Esophagus squamous epithelium (tissue), 5 donors: ENCODE results near the gene OSBPL5. TPM values are rescaled to one million over a fixed set of nuclear protein-coding genes. Genes with fewer than 3 reads are reported as not detected.

Source experiments
- DNase-seq: peaks from one replicate; lab custom pipeline; 2025; lab: John Stamatoyannopoulos, UW
- H3K27ac ChIP-seq, 4 donors: fragments of 200-600 bp; sonication (generic); one replicate each; pipeline ENCODE4 v1.5.1; 2016 to 2019; ENCODE audit warnings: mild to moderate bottlenecking in 1 of 4
- H3K27me3 ChIP-seq, 4 donors: fragments of 200-600 bp; sonication (generic); 1 replicate in 3 of 4; 2 replicates in 1 of 4; pipeline versions ENCODE4 v1.5.1 to v1.6.0; 2017 to 2021; ENCODE audit warnings: antibody characterized with exemption in 1 of 4
- H3K36me3 ChIP-seq, 3 donors: fragments of 200-600 bp; sonication (generic); one replicate each; pipeline ENCODE4 v1.5.1; 2016 to 2019
- H3K4me1 ChIP-seq, 3 donors: fragments of 200-600 bp; sonication (generic); one replicate each; pipeline ENCODE4 v1.5.1; 2017 to 2019
- H3K4me3 ChIP-seq, 4 donors: fragments of 200-600 bp; sonication (generic); 1 replicate in 3 of 4; 2 replicates in 1 of 4; pipeline ENCODE4 v1.5.1; 2016 to 2019; ENCODE audit warnings: mild to moderate bottlenecking in 2 of 4, moderate library complexity in 1 of 4
- H3K9me3 ChIP-seq, 3 donors: fragments of 200-600 bp; sonication (generic); one replicate each; pipeline ENCODE4 v1.5.1; 2016 to 2019
- POLR2A ChIP-seq, 4 donors: fragments of 450-650 bp; IDR thresholded peaks; one replicate each; pipeline ENCODE4 v1.6.1; 2017; ENCODE audit warnings: antibody characterized with exemption in 4 of 4, mild to moderate bottlenecking in 4 of 4, moderate library complexity in 3 of 4
- WGBS, 2 donors: methylation state at CpG; one replicate each; pipeline ENCODE4 v1.1.5; 2018; 5-methylcytosine and 5-hydroxymethylcytosine counted together
- intact Hi-C: fragments of 100-400 bp; cut with DNase I; formaldehyde crosslinking; loops from one replicate; pipeline ENCODE4 v1.15.0; 2022
- total RNA-seq, 4 donors: library from RNA; depleted of rRNA; stranded (reverse); fragments of >200 nt; gene quantifications; one replicate each; pipeline ENCODE4 v1.1.0, GENCODE V29; 2016
- TF ChIP-seq, protein P1 (sequence below), 6 experiments: fragments of 450-650 bp in 4 of 6; fragments of 200-600 bp in 2 of 6; sonication (generic) in 2 of 6; IDR thresholded peaks; one replicate each; pipeline ENCODE4 v1.5.1; 2016 to 2019; ENCODE audit warnings: antibody characterized with exemption in 6 of 6, mild to moderate bottlenecking in 4 of 6, moderate library complexity in 4 of 6
- donor health status: DM: yes; HTN: yes; CAD: no.

The OSBPL5 gene
- total RNA-seq, 4 donors from 2014 or later: 11.9 to 30.9 (median 17.9) TPM

DNA sequence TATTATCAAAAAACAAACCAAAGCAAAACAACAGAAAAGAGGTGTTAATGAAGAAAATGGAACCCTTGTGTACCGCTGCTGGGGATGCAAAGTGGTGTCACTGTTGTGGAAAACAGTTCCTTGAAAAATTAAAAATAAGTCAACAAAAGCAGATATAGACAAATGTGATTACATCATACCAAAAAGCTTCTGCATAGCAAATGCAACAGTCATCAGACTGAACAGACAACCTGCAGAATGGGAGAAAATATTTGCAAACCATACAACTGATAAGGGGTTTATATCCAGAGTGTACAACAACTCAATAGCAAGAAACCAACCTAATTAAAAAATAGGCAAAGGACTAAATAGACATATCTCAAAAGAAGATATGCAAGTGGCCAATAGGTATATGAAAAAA lies 85.0 kb downstream of the OSBPL5 start:
- H3K9me3 ChIP-seq: no peaks in the 10 kb centered on the region
- WGBS, 2 donors: 87 to 95% methylated on average over 1 of the region's 1 CpG
- DNase-seq: no peak

DNA sequence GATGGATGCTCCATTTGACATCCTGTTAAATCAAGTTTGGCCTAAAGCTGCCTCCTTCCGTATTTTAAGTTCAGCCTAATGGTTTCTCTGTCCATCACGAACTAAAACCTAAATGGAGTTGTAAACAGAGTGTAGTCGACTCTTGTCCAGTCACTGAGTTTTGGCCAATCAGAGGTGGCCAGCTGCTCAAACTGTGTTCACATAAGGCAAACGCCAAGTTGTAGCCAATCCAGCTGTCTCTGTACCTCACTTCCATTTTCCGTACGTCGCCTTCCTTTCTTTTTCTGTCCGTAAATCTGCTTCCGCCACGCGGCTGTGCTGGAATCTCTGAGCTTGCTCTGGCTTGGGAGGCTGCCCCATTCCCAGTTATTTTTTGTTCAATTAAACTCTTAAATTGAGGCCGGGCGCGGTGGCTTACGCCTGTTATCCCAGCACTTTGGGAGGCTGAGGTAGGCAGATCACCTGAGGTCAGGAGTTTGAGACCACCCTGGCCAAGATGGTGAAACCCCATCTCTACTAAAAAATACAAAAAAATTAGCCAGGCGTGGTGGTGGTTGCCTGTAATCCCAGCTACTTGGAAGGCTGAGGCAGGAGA lies 87.2 kb downstream of the OSBPL5 start:
- 77 to 78% methylated on average over 12 to 13 of the region's 16 CpGs for WGBS, 2 donors
- H3K27ac ChIP-seq: no peak overlapping the region
- no peak for DNase-seq

More for the DNA sequence above, 85.0 kb downstream of the OSBPL5 start:
- Histone ChIP-seq H3K4me1 (no peaks in the 10 kb centered on the region), H3K36me3 (no peaks in the 10 kb centered on the region), H3K4me3 (no peak overlapping the region), H3K27ac (no peak overlapping the region), H3K27me3 (peaks cover 0 to 12% (median 0%) of the 10 kb centered on the region in 4 donors)
- no peak for TF ChIP-seq POLR2A (IDR thresholded peaks at IDR 0.05)
- TF ChIP-seq, protein P1, sequence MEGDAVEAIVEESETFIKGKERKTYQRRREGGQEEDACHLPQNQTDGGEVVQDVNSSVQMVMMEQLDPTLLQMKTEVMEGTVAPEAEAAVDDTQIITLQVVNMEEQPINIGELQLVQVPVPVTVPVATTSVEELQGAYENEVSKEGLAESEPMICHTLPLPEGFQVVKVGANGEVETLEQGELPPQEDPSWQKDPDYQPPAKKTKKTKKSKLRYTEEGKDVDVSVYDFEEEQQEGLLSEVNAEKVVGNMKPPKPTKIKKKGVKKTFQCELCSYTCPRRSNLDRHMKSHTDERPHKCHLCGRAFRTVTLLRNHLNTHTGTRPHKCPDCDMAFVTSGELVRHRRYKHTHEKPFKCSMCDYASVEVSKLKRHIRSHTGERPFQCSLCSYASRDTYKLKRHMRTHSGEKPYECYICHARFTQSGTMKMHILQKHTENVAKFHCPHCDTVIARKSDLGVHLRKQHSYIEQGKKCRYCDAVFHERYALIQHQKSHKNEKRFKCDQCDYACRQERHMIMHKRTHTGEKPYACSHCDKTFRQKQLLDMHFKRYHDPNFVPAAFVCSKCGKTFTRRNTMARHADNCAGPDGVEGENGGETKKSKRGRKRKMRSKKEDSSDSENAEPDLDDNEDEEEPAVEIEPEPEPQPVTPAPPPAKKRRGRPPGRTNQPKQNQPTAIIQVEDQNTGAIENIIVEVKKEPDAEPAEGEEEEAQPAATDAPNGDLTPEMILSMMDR (IDR thresholded peaks at IDR 0.05): no peak
- intact Hi-C loops: no loop called here

DNA sequence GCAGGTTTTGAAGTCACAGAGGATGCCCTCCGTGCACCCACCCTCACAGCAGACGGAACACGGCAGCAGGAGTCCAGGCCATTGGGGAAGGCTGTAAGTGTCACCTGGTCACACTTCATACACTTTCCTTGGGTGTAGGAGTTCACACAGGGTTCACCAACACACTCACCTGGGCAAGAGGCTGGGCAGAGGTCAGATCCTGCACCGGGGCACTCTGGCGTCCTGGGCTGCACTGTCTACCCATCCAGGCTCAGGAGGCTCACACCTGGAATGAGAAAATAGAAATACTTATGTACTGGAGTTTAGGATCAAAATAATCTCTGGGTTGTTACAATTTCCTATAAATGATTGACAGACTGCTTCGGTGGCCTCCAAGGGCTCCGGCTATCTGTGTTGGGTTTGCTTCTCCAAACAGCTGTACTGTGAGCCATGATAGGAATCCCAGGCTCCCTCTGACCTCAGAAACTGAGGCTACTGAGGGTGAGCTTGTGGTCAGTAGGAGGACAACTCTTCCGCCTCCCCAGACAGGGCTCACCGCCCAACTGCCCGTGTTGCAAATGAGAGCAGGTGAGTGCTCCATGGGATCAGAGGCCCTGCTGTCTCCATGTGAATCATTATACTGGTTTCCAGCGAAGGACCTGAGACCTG lies 87.8 kb downstream of the OSBPL5 start:
- Histone ChIP-seq H3K27me3 (peaks cover 0 to 4% (median 0%) of the 10 kb centered on the region in 4 donors), H3K4me1 (no peaks in the 10 kb centered on the region), H3K4me3 (no peak overlapping the region), H3K36me3 (no peaks in the 10 kb centered on the region), H3K27ac (no peak overlapping the region), H3K9me3 (no peaks in the 10 kb centered on the region)
- intact Hi-C loops: no loop called here
- WGBS, 2 donors: 86 to 92% methylated on average over 6 to 9 of the region's 11 CpGs
- no peak for DNase-seq
- TF ChIP-seq, protein P1 (IDR thresholded peaks at IDR 0.05): no peak
- TF ChIP-seq POLR2A (IDR thresholded peaks at IDR 0.05): no peak

More for the DNA sequence above, 87.2 kb downstream of the OSBPL5 start:
- intact Hi-C loops: no loop called here
- TF ChIP-seq POLR2A (IDR thresholded peaks at IDR 0.05): no peak
- TF ChIP-seq, protein P1 (IDR thresholded peaks at IDR 0.05): no peak
- H3K9me3 ChIP-seq: no peaks in the 10 kb centered on the region
- peaks cover 0 to 4% (median 0%) of the 10 kb centered on the region in 4 donors for H3K27me3 ChIP-seq
- no peak overlapping the region for H3K4me3 ChIP-seq
- H3K4me1 ChIP-seq: no peaks in the 10 kb centered on the region
- no peaks in the 10 kb centered on the region for H3K36me3 ChIP-seq

DNA sequence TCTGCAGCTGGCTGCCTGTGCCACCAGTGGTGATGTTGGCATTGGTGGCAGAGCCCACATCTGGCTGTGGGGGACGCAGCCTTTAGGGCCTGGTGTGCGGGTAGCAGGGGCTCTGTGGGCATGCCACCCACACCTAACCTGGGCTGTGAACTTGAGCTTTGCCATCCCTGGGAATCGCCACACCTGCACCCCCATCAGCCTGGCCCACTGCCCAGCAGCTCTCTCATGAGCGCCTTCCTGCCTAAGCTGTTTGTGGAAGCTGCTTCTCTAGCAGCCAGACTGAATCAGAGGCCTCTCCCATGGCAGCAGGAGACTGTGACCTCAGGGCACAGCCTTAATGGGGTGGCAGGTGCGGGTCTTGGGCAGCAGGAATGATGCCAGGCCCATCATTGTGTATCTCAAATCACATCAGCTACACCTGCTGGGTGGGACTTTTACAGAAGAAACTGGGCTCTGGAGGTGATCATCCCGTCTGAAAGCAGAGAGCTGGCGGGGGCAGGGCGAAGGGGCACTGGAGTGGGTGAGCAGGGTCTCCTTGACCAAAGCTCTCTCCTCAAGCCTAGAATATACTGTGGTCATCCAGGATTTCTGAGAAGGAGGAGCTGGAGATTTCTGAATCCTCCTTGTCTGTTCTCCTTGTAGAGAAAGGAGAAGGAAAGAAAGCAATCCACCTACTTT lies 90.1 kb downstream of the OSBPL5 start:
- TF ChIP-seq POLR2A (IDR thresholded peaks at IDR 0.05): no peak
- TF ChIP-seq, protein P1 (IDR thresholded peaks at IDR 0.05): no peak
- Histone ChIP-seq H3K4me1 (no peaks in the 10 kb centered on the region), H3K27me3 (peaks cover 0 to 4% (median 0%) of the 10 kb centered on the region in 4 donors), H3K9me3 (no peaks in the 10 kb centered on the region), H3K27ac (no peak overlapping the region), H3K36me3 (no peaks in the 10 kb centered on the region), H3K4me3 (no peak overlapping the region)
- intact Hi-C loops: no loop called here
- DNase-seq: no peak
- 50 to 84% methylated on average over 4 of the region's 8 CpGs for WGBS, 2 donors

DNA sequence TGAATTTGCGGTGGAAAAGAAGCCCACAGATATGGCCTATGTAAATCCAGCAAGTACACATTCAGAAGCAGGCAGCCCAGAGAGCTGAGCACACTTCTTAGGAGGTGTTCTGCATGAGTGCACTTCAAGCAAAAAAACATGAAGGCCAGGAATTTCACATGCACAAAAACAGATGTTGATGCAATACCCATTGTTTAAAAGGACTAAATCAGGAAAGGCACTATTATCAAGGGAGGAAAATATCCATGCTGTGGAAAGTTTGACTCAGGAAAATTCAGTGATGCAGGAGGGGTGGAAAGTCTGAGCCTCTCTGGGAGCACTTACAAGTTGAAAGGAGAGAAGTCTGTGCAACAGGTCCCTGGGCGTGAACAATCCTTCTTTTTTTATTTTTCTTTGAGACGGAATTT lies 92.1 kb downstream of the OSBPL5 start:
- no peak for TF ChIP-seq POLR2A (IDR thresholded peaks at IDR 0.05)
- TF ChIP-seq, protein P1 (IDR thresholded peaks at IDR 0.05): no peak
- intact Hi-C loops: no loop called here
- DNase-seq: no peak
- Histone ChIP-seq H3K36me3 (no peaks in the 10 kb centered on the region), H3K4me1 (no peaks in the 10 kb centered on the region), H3K27ac (peak overlapping the region in 3 of 4 donors; percentile 42 to 58 (median 55)), H3K4me3 (no peak overlapping the region), H3K9me3 (no peaks in the 10 kb centered on the region), H3K27me3 (peaks cover 0 to 4% (median 0%) of the 10 kb centered on the region in 4 donors)
- WGBS, 2 donors: 53 to 72% methylated on average over 3 of the region's 3 CpGs
